ENCODE results near the gene MFSD12. TPM values are rescaled to one million over a fixed set of nuclear protein-coding genes. Genes with fewer than 3 reads are reported as not detected.

Gene MFSD12
- 2,457 and 2,669 TPM in 2 replicates for total RNA-seq (2014; rRNA removed; shearing (Covaris generic))
- polyA plus RNA-seq (2015; cell fraction: cytosol; rRNA removed), result 3,611 and 3,895 TPM in 2 replicates
- 2,394 and 2,412 TPM in 2 replicates for polyA plus RNA-seq (2015; cell fraction: nucleus; rRNA removed)

DNA sequence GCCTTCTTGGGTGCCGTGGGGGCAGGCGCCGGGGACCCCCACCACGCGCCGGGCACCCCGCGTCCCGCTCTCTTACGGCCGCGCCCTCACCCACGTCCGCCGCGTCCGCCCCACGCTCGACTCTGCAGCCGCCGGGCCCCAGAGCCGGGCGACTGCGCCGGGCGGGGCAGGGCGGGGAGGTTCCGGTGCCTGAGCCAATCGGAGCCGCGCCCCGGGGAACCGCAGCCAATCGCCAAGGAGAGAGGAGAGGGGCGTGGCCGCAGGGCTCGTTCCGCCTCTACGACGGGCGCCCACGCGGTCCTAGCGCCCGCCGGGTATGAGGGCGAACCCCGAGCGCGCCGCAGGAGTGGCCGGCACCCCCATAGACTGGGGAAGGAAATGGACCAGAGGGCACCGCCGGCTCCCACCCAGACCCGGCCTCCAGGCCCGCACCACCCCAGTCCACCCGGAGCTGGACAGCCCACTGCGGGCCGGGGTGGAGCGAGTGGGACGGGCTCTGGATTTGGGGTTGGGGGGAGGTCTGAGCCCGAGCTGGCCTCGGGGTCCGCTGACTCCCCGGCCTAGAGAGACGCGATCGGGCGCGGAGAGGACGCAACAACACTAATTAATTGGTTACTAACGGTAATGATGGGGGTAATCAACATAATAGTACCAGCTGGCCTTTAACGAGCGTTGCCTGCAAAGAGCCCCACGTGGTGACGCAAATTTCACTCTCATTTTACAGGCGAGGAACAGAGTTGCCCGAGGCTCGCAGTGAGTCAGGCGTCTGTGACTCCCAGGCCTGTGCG lies at the start of gene MFSD12:
Gene MFSD12 (minus strand): TSS at position 126 of the 788 bp plus-strand sequence. CDS start 183 bp downstream, outside the sequence.
- DNase-seq (ENCODE audit: low read depth, low spot score), result peak; percentile 97
- in situ Hi-C loops (cut with HindIII; ENCODE audit: low pct_unique_long_range_greater_than_20kb, low sequenced_read_pairs), result no loop called here

- in situ Hi-C loops (cut with HindIII; ENCODE audit: low pct_unique_long_range_greater_than_20kb, low sequenced_read_pairs), result no loop called here
- DNase-seq (ENCODE audit: low read depth, low spot score), result peak; percentile 44
These were observed 49.4 kb upstream of the MFSD12 start, which contains the start of gene TBXA2R for GRCh38 chr19:3606690-3607289. TBXA2R (minus strand) TSS chr19:3606875; CDS start chr19:3600634, 6,241 bp downstream.

DNA sequence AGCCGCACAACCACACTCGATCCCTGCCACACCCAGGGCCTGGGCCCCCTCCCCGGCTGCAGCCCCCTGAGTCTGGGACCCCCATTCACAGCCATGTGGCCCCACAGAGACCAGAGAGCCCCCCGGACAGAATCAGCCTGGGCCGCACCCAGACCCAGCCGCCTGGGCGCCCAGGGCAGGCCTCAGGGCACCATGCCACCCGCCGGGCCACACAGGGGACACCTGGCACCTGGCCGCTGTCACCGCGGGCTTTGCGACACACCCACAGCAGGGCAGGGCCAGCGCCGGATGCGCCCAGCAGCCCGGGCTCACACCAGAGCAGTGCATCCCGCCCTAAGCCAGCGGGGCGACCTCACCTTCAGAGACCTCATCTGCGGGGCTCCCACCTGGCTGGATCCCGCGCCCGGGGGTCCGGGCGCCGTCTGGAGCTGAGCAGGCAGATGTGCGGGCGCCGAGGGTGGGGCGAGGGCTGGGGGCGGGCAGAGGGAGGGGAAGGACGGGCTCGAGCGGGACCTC lies 48.8 kb upstream of the MFSD12 start:
- DNase-seq (ENCODE audit: low read depth, low spot score), result no peak
- in situ Hi-C loops (cut with HindIII; ENCODE audit: low pct_unique_long_range_greater_than_20kb, low sequenced_read_pairs), result no loop called here

DNA sequence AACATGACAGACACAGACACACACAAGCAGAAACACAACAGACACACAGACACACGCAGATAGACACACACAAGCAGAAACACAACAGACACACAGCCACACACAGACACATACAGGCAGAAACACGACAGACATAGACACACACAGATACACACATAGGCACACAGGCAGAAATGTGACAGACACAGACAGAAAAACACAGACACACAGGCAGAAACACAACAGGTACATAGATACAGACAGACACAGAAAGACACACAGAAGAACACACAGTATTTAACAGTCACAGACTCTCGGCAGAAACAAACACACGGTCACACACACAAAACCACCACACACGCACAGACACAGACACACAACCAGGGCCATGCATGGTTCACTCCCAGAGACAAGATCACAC lies 48.4 kb upstream of the MFSD12 start:
- DNase-seq (ENCODE audit: low read depth, low spot score), result no peak
- in situ Hi-C loops (cut with HindIII; ENCODE audit: low pct_unique_long_range_greater_than_20kb, low sequenced_read_pairs), result no loop called here

- in situ Hi-C loops (cut with HindIII; ENCODE audit: low pct_unique_long_range_greater_than_20kb, low sequenced_read_pairs), result no loop called here
These were observed 48.0 kb upstream of the MFSD12 start for GRCh38 chr19:3605361-3605760.

GRCh38 chr19:3604987-3605343 lies 47.6 kb upstream of the MFSD12 start:
- in situ Hi-C loops (cut with HindIII; ENCODE audit: low pct_unique_long_range_greater_than_20kb, low sequenced_read_pairs), result no loop called here
- DNase-seq (ENCODE audit: low read depth, low spot score), result no peak

More at GRCh38 chr19:3605361-3605760, 48.0 kb upstream of the MFSD12 start:
- DNase-seq (ENCODE audit: low read depth, low spot score), result no peak

DNA sequence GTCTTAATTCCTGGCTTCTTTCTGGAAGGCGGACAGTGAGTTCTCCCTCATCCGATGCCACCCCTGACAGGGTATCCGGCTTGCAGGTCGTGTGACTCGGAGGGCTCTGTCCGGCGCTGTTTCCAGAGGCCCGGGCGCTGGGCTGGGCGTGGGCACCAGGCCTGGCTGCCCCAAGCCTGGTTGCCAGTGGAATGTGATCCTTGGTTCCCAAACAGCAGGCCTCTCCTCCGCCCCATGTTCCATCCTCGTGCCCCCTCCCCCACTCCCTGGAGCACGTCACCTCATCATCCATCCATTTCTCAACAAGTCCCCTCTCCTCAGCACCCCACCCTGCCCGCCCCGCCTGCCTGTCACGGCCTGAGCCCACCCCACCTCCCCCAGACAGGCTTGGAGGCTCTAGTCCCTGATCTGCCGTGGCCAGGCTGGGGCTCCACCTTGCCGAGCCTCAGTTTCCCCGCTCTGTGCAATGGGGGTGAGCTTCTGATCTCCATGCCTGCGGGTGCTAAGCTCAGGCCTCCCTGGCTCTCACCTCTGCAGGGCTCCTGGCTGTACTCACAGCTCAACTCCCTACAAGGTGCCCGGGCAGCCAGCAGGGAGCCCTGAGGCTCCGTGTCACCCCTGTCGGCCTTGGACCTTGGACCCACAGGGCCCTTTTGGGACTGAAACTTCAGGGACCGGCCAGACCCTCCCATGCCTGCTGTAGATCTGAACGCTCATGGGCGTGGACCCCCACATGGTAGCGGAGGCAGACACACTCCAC lies 47.0 kb upstream of the MFSD12 start:
- in situ Hi-C loops (cut with HindIII; ENCODE audit: low pct_unique_long_range_greater_than_20kb, low sequenced_read_pairs), result no loop called here
- DNase-seq (ENCODE audit: low read depth, low spot score), result no peak

- in situ Hi-C loops (cut with HindIII; ENCODE audit: low pct_unique_long_range_greater_than_20kb, low sequenced_read_pairs), result no loop called here
- no peak for DNase-seq (ENCODE audit: low read depth, low spot score)
These were observed 45.9 kb upstream of the MFSD12 start for GRCh38 chr19:3603121-3603811.

- DNase-seq (ENCODE audit: low read depth, low spot score), result no peak
- in situ Hi-C loops (cut with HindIII; ENCODE audit: low pct_unique_long_range_greater_than_20kb, low sequenced_read_pairs), result no loop called here
These were observed 43.6 kb upstream of the MFSD12 start for GRCh38 chr19:3601021-3601420.

DNA sequence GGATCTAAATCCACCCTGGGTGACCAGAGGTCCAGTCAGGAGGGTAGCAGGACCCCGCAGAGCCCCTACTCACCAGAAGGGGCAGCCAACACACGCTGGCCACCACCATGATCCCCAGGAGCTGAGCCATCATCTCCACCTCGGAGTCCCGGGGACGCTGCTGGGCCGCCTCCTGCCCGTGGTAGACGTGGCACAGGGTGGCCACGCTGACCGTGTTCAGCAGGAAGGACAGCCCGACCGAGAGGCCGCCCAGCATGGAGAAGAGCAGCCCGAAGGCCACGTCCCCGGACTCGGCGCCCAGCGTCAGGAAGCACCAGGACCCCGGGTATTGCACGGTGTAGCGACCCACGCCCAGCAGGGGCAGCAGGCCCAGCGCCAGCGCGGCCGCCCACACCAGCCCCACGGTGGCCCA lies 42.4 kb upstream of the MFSD12 start:
- no peak for DNase-seq (ENCODE audit: low read depth, low spot score)
- in situ Hi-C loops (cut with HindIII; ENCODE audit: low pct_unique_long_range_greater_than_20kb, low sequenced_read_pairs), result no loop called here

DNA sequence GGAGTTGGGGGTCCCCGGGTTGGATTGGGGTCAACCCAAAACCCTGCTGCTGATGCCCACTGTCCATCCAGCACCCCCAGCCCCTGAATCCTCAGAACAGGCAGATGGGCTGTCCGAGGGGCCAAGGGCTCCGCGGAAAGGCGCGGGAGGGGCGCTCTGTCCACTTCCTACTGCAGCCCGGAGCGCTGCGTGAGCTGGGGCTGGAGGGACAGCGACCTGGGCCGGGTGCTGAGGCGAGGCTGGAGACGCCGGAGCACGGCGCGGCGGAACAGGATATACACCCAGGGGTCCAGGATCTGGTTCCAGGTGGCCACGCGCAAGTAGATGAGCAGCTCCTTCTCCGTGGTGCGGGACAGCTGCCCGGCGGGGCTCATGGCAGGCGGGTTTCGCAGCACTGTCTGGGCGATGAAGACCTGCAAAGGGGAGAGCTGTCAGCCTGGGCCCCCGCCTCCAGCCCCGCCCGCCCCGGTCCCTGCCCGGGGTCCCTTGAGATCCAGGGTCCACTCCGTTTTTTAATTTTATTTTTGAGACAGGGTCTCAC lies 38.2 kb upstream of the MFSD12 start:
- in situ Hi-C loops (cut with HindIII; ENCODE audit: low pct_unique_long_range_greater_than_20kb, low sequenced_read_pairs), result no loop called here
- DNase-seq (ENCODE audit: low read depth, low spot score), result no peak

DNA sequence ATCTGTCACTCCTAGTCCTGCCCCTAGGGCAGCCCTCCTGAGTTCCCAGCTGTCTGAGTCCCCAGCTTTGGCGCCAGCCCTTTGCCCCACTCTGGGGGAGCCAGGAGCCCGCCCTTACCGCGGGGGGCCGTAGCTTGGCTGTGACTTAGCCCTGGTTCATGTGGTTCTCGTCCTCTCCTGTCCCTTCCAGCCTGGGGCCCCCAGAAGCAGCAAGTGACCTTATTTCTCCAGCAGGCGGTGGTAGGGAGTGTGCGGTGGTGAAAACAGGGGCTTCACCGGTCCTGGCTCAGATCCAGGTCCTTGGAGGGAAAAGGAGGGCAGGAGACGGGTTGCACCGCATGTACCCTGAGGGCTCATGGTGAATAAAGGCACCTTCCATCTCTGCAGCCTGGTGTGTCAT lies 35.8 kb upstream of the MFSD12 start:
- DNase-seq (ENCODE audit: low read depth, low spot score), result no peak
- in situ Hi-C loops (cut with HindIII; ENCODE audit: low pct_unique_long_range_greater_than_20kb, low sequenced_read_pairs), result no loop called here

DNA sequence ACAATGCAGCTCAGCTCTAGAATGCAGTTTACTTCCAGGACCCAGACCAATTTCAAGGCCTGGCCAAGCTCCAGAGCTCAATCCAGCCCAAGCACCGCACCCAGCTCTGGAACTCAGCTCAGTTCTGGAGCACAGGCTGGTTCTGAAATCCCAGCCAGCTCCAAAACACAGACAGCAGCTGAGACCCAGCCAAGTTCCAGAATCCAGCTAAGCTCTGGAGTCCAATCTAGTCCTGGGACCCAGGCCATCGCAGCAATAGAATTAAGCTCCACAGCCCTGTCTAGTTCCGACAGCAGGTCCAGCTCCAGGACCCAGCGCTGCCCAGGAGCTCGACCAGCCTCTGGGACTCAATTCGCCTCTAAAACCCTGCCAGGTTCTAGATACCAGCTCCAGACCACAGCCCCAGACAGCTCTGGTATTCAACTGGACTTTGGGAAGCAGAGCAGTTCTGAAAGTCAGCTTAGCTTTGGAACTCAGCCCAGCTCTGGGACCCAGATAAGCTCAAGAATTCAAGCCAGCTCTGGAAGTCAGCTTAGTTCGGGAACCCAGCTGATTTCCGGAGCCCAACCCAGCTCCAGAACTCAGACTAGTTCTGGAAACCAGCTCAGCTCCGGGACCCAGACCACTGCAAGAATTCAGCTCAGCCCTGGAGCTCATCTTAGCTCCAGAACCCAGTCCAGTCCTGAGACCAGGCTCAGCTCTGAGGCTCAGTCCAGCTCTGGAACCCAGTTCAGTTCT lies 34.7 kb upstream of the MFSD12 start:
- in situ Hi-C loops (cut with HindIII; ENCODE audit: low pct_unique_long_range_greater_than_20kb, low sequenced_read_pairs), result no loop called here
- no peak for DNase-seq (ENCODE audit: low read depth, low spot score)

DNA sequence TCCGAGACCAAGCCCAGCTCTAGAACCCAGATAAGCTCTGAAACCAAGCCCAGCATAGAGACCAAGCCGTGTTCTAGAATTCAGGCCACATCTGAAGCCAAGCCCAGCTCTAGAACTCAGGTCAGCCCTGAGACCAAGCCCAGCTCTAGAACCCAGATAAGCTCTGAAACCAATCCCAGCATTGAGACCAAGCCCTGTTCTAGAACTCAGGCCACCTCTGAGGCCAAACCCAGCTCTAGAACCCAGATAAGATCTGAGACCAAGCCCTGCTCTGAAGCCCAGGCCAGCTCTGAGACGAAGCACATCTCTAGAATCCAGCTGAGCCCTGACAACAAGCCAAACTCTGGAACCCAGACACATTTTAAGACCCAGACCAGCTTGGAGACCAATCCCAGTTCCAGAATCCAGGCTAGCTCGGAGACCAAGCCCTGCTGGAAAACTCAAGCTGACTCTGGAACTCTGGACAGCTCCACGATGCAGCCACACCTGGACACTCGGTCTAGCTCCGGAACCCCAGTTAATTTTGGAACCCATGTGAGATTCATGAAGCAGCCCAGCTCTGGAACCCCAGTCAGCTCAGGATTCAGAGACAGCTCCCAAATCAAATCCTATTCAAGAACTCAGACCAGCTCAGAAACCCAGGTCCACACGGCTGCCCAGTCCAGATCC lies 33.7 kb upstream of the MFSD12 start:
- in situ Hi-C loops (cut with HindIII; ENCODE audit: low pct_unique_long_range_greater_than_20kb, low sequenced_read_pairs), result no loop called here
- DNase-seq (ENCODE audit: low read depth, low spot score), result no peak

- no peak for DNase-seq (ENCODE audit: low read depth, low spot score)
- in situ Hi-C loops (cut with HindIII; ENCODE audit: low pct_unique_long_range_greater_than_20kb, low sequenced_read_pairs), result no loop called here
These were observed 32.6 kb upstream of the MFSD12 start for GRCh38 chr19:3589949-3590348.

- no peak for DNase-seq (ENCODE audit: low read depth, low spot score)
- in situ Hi-C loops (cut with HindIII; ENCODE audit: low pct_unique_long_range_greater_than_20kb, low sequenced_read_pairs), result no loop called here
These were observed 32.1 kb upstream of the MFSD12 start for GRCh38 chr19:3589439-3589838.

Measured in SK-MEL-5 (cell line).